B cell (primary cell): ENCODE data around the gene PPEF1. TPM values are rescaled to one million over a fixed set of nuclear protein-coding genes. Genes with fewer than 3 reads are reported as not detected.
"Not testable (repeated sequence)": the region's sequence is repeated elsewhere in the genome, so short reads cannot be mapped to it uniquely, and the experiment has no call there.

Experiments used
- ATAC-seq: fragments of 200-7000 bp; cut with Tn5 transposase; one replicate; pipeline ENCODE4 v1.10.0; 2021; ENCODE audit warnings: low read depth, mild to moderate bottlenecking, moderate number of reproducible peaks, moderate library complexity
- CTCF ChIA-PET: fragments of 350-600 bp; sonication (Branson Sonifier 250); formaldehyde crosslinking; loops from one replicate; lab custom pipeline; 2021; ENCODE audit warnings: antibody characterized with exemption, inconsistent platforms; lab: Charles Lee
- POLR2A ChIA-PET: fragments of 350-600 bp; sonication (Branson Sonifier 250); formaldehyde crosslinking; loops from one replicate; lab custom pipeline; 2021; ENCODE audit warnings: antibody characterized with exemption; lab: Charles Lee
- DNase-seq: peaks from one replicate; pipeline ENCODE4 v3.0.0; 2013
- H2AFZ ChIP-seq: 2 replicates; pipeline ENCODE4 v1.6.1; 2012; ENCODE audit warnings: mild to moderate bottlenecking, low read depth, low read length; ENCODE audit not compliant: insufficient read depth, poor library complexity, severe bottlenecking
- H3K27ac ChIP-seq, 2 donors: 1 replicate in 1 of 2; 2 replicates in 1 of 2; pipeline ENCODE4 v1.5.1; 2012 to 2013; ENCODE audit warnings: low read length in 2 of 2, mild to moderate bottlenecking in 2 of 2, moderate library complexity in 1 of 2
- H3K27me3 ChIP-seq, 4 experiments: fragments of 200-600 bp in 1 of 4; sonication (generic) in 1 of 4; replicated peaks in 1 of 4; 1 replicate in 2 of 4; 2 replicates in 2 of 4; pipeline versions ENCODE4 v1.6.1 to v1.7.0; 2013 to 2016; ENCODE audit warnings: low read length in 3 of 4, mild to moderate bottlenecking in 2 of 4, mixed read lengths in 1 of 4, moderate library complexity in 1 of 4; ENCODE audit not compliant: insufficient read depth in 4 of 4, control insufficient read depth in 3 of 4; ENCODE audit errors: control extremely low read depth in 1 of 4
- H3K36me3 ChIP-seq, 2 experiments: replicated peaks in 1 of 2; 1 replicate in 1 of 2; 2 replicates in 1 of 2; pipeline versions ENCODE4 v1.6.1 to v1.7.1; 2013; ENCODE audit warnings: low read length in 1 of 2; ENCODE audit not compliant: insufficient read depth in 2 of 2, control insufficient read depth in 1 of 2; ENCODE audit errors: control extremely low read depth in 1 of 2, extremely low read depth in 1 of 2
- H3K4me1 ChIP-seq, 2 donors: fragments of 200-600 bp in 1 of 2; sonication (generic) in 1 of 2; 1 replicate in 1 of 2; 2 replicates in 1 of 2; pipeline versions ENCODE4 v1.5.1 to v1.6.1; 2013 to 2017; ENCODE audit warnings: low read length in 2 of 2; ENCODE audit not compliant: control insufficient read depth in 2 of 2, insufficient read depth in 2 of 2
- H3K4me2 ChIP-seq: replicated peaks from 2 replicates; pipeline ENCODE3; 2012; ENCODE audit warnings: mild to moderate bottlenecking, low read depth, low read length; ENCODE audit not compliant: poor library complexity, severe bottlenecking
- H3K4me3 ChIP-seq, 5 experiments: fragments of 200-600 bp in 1 of 5; sonication (generic) in 1 of 5; 1 replicate in 3 of 5; 2 replicates in 2 of 5; pipeline versions ENCODE4 v1.5.1 to v1.7.0; 2011 to 2016; ENCODE audit warnings: low read length in 4 of 5, mild to moderate bottlenecking in 4 of 5, low read depth in 2 of 5, control low read depth in 1 of 5, moderate library complexity in 1 of 5; ENCODE audit not compliant: insufficient read depth in 1 of 5; ENCODE audit errors: control extremely low read depth in 1 of 5, extremely low read depth in 1 of 5
- H3K79me2 ChIP-seq: fragments of 200-600 bp; sonication (generic); one replicate; pipeline ENCODE4 v1.6.0; 2016; ENCODE audit warnings: low read length; ENCODE audit not compliant: control insufficient read depth, insufficient read depth
- H3K9ac ChIP-seq: fragments of 200-600 bp; sonication (generic); 2 replicates; pipeline ENCODE4 v1.6.1; 2017; ENCODE audit warnings: mild to moderate bottlenecking, low read length, moderate library complexity
- H3K9me3 ChIP-seq, 3 donors: one replicate each; pipeline versions ENCODE4 v1.6.1 to v1.7.1; 2013; ENCODE audit warnings: low read length in 2 of 3; ENCODE audit not compliant: control insufficient read depth in 2 of 3, insufficient read depth in 1 of 3; ENCODE audit errors: control extremely low read depth in 1 of 3
- H4K20me1 ChIP-seq: 2 replicates; pipeline ENCODE4 v1.6.0; 2012; ENCODE audit warnings: mild to moderate bottlenecking, low read length; ENCODE audit not compliant: insufficient read depth, control insufficient read depth, poor library complexity, severe bottlenecking
- H3K27ac Mint-ChIP-seq: one replicate; pipeline ENCODE4 v1.8.0; 2021; ENCODE audit warnings: mixed read lengths
- H3K27me3 Mint-ChIP-seq: one replicate; pipeline ENCODE4 v1.8.0; 2021; ENCODE audit warnings: mixed read lengths
- H3K4me1 Mint-ChIP-seq: one replicate; pipeline ENCODE4 v1.8.0; 2021; ENCODE audit warnings: mixed read lengths
- H3K4me3 Mint-ChIP-seq: one replicate; pipeline ENCODE4 v1.8.0; 2021; ENCODE audit warnings: mixed read lengths
- H3K9me3 Mint-ChIP-seq: one replicate; pipeline ENCODE4 v1.8.0; 2022; ENCODE audit warnings: mixed read lengths; ENCODE audit not compliant: insufficient read depth
- CTCF ChIP-seq: fragments of 200-600 bp; IDR thresholded peaks from one replicate; pipeline ENCODE4 v1.8.0; 2022; ENCODE audit warnings: antibody characterized with exemption, mild to moderate bottlenecking
- EZH2 ChIP-seq: IDR thresholded peaks from 2 replicates; pipeline ENCODE4 v1.6.1; 2012; ENCODE audit warnings: borderline replicate concordance, low read depth, mild to moderate bottlenecking, moderate library complexity, low read length; ENCODE audit not compliant: insufficient read depth, poor library complexity, severe bottlenecking
- WGBS: methylation state at CpG from one replicate; pipeline ENCODE4 v1.1.5; 2013; ENCODE audit warnings: missing lambda C conversion rate; ENCODE audit not compliant: insufficient coverage; 5-methylcytosine and 5-hydroxymethylcytosine counted together
- intact Hi-C: fragments of 100-400 bp; cut with micrococcal nuclease; formaldehyde crosslinking; loops from one replicate; pipeline ENCODE4 v1.10.0; 2022
- polyA plus RNA-seq: library from polyadenylated mRNA; depleted of rRNA; stranded (reverse); fragments of >200 nt; gene quantifications from 2 replicates; pipeline ENCODE4 v1.2.3, GENCODE V29; 2012
- total RNA-seq, 2 donors: library from RNA; stranded (reverse); fragments of 120-200 nt in 1 of 2; gene quantifications; 1 replicate in 1 of 2; 2 replicates in 1 of 2; pipeline versions ENCODE4 v1.2.3 to v1.2.4, GENCODE V29; 2013 to 2022

Gene PPEF1
- total and polyA plus RNA-seq, 2 donors (not counting 1 experiment from before 2014, with no cell fraction given) = 0.22 to 0.52 TPM

- Mint-ChIP-seq H3K4me3 (no peak overlapping the region), H3K4me1 (no peaks in the 10 kb centered on the region), H3K27ac (no peak overlapping the region), H3K9me3 (no peaks in the 10 kb centered on the region), H3K27me3 (no peaks in the 10 kb centered on the region)
- Histone ChIP-seq H3K9me3 (no peaks in the 10 kb centered on the region), H3K4me2 (no peak overlapping the region), H3K36me3 (no peaks in the 10 kb centered on the region), H2AFZ (no peak overlapping the region), H3K79me2 (no peaks in the 10 kb centered on the region), H3K9ac (no peak overlapping the region), H4K20me1 (no peaks in the 10 kb centered on the region), H3K27me3 (no peaks in the 10 kb centered on the region), H3K4me1 (no peaks in the 10 kb centered on the region), H3K4me3 (no peak overlapping the region), H3K27ac (no peak overlapping the region)
- ChIA-PET POLR2A (no interaction called here), CTCF (no interaction called here)
- no CpG with 5 or more reads among the region's 1 CpG for WGBS
- intact Hi-C loops = no loop called here
- no peak for TF ChIP-seq EZH2
- TF ChIP-seq CTCF = no peak
- ATAC-seq (no peak), DNase-seq (no peak)
Measured at GRCh38 chrX:18828832-18829404, 121.5 kb downstream of the PPEF1 start.

GRCh38 chrX:18833071-18833731, 125.8 kb downstream of the PPEF1 start:
- H4K20me1 ChIP-seq = no peaks in the 10 kb centered on the region
- DNase-seq = no peak
- H3K9ac ChIP-seq = no peak overlapping the region
- WGBS = 83% methylated on average over 6 of the region's 22 CpGs
- no peaks in the 10 kb centered on the region for H3K9me3 ChIP-seq
- no peaks in the 10 kb centered on the region for H3K9me3 Mint-ChIP-seq
- H2AFZ ChIP-seq = no peak overlapping the region
- intact Hi-C loops = no loop called here
- ChIA-PET POLR2A (no interaction called here), CTCF (no interaction called here)
- H3K36me3 ChIP-seq = no peaks in the 10 kb centered on the region
- no peak for ATAC-seq
- TF ChIP-seq EZH2 (no peak), CTCF (no peak)
- H3K4me3 Mint-ChIP-seq = no peak overlapping the region
- no peaks in the 10 kb centered on the region for H3K4me1 ChIP-seq
- no peaks in the 10 kb centered on the region for H3K27me3 ChIP-seq
- H3K27ac Mint-ChIP-seq = no peak overlapping the region
- H3K27me3 Mint-ChIP-seq = no peaks in the 10 kb centered on the region
- H3K27ac ChIP-seq = no peak overlapping the region
- H3K4me1 Mint-ChIP-seq = no peaks in the 10 kb centered on the region
- H3K4me2 ChIP-seq = no peak overlapping the region
- no peaks in the 10 kb centered on the region for H3K79me2 ChIP-seq
- no peak overlapping the region for H3K4me3 ChIP-seq

GRCh38 chrX:18847901-18848300, 140.5 kb downstream of the PPEF1 start:
- H3K4me2 ChIP-seq, H3K27me3 ChIP-seq, H3K27ac ChIP-seq, H3K4me1 Mint-ChIP-seq, CTCF ChIA-PET, H2AFZ ChIP-seq, H3K9me3 ChIP-seq, H3K9ac ChIP-seq, H3K27me3 Mint-ChIP-seq, intact Hi-C loops, H4K20me1 ChIP-seq, H3K9me3 Mint-ChIP-seq, ATAC-seq, DNase-seq, H3K4me3 ChIP-seq, POLR2A ChIA-PET, H3K4me3 Mint-ChIP-seq, H3K27ac Mint-ChIP-seq, H3K79me2 ChIP-seq, H3K4me1 ChIP-seq, H3K36me3 ChIP-seq: not testable (repeated sequence)
- WGBS = no CpG with 5 or more reads among the region's 3 CpGs
